ENCODE measurements around the gene NUP210.

The NUP210 gene

DNA sequence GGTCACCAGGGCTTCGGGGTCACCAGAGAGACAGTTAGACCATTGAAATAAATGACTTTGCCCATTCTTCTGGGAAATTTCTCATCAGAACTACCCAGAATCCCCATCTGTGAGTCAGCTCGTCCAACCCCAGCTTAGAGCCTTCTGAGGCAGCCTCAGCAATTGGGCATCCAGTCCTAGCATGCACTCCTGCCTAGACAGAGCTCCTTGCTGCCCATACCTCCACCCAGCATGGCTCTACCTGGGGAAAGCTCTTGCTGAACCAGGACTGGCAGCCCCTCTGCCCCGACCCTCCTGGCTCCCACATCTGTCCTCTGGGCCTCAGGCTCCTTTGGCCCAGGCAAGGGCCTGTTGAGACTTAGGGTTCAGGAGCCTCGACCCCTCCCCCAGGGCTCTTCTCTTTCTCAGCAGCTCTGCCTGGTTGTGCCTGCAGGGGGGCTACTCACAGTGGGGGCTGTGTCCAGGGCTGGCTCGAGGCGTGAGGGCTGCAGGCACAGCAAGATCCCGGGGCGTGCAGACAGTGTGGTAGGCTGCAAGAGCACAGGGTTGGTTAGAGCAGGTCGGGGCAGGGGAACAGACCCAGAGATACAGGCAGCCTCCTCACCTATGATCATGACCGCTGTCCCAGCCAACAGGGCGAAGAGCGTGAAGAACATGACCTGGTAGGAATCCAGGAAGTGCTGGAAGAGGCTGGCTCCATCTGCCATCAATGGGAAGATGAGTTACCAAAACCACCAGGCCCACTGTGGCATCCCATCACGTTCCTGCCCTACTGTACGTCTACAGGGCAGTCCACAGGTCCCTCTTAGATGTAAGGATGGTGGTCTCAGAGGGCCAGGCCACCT, 101.3 kb downstream of the NUP210 start:
- DNase-seq: no peak

DNA sequence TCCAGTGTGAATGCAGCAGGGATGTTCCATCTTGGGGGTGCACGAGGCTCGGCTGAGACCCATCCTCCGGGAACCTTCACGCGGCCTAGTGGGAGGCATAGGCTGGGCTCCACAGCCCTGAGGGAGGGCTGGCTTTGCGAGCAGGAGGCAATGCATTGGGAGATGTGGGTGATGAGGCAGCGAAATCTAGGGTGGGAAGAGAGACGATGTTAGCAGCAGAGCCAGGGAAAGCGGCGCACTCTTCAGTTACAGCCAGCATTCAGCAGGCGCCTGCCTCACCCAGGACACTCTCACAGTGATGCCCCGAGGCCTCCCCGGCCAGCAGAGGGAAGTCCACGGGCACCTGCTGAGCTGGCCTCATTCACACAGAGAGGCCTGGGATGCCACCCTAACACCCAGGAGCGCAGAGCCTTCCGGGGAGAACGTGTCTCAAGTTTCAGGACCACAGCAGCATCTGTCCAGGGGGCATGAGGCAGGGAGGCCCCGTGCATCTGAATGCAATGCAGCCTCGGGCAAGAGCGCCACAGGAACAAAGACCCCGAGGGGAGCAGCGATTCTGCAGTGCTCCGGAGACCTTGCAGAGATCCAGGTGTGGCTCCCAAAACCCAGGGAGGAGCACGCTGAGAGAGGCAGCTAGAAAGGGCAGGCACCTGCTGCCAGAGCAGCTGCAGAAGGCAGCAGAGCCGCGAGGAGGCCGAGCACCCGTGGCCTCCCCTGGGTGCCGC, 102.4 kb downstream of the NUP210 start:
- DNase-seq: no peak

DNA sequence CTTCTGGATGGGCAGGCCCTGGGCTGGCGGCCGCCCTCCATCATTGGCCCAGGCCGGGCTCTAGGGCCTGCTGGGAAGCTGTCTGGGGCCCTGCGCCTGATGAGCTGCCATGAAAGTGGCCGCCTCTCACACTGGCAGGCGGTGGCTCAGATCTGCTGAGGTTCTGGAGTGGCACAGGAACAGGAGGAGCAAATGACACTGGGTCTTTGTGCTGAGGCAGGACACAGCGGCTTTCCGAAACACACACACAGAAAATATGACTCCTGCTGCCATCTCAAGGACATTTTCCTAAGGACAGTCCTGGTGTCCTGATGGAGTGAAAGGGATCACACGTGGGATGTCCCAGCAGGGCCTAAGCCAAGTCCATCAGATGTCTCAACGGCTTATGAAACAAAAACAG, 103.5 kb downstream of the NUP210 start:
- no peak for DNase-seq

DNA sequence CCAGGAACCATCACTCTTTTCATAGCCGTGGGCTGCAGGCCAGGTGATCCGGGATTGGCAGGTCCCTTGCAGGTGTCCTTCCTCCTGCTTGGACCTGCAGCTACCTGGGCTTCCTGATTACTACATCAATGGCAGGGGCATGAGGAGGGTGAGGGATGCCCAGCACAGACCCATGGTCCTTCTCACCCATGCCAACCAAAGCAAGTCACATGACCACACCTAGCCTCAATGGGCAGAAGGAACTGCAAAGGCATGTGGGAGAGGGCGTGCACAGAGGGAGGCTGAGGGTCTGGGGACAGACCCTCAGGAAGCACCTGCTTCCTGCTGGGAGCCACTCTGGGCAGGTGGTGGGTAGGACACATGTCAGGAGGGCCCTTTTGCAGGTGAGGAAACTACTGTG, 105.2 kb downstream of the NUP210 start:
- no peak for DNase-seq

DNA sequence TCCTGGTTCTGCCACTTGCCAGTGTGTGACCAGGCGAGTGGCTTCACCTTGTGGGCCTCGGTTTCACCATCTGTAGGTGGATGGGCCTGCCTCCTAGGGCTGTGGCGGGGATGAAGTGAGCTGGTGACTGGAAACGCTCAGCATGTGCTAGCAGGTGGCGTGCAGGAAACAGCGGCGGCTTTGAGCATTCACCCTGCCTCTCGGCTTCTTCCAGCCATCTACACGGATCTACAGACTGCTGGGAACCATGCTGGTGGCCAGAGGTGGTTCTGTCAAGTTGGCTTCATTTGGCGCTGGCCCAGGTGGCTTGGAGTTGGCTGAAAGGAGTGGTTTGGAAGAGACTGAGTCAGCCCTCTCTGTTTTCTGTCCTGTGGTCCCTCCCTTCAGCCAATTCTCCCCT, 106.3 kb downstream of the NUP210 start:
- no peak for DNase-seq

DNA sequence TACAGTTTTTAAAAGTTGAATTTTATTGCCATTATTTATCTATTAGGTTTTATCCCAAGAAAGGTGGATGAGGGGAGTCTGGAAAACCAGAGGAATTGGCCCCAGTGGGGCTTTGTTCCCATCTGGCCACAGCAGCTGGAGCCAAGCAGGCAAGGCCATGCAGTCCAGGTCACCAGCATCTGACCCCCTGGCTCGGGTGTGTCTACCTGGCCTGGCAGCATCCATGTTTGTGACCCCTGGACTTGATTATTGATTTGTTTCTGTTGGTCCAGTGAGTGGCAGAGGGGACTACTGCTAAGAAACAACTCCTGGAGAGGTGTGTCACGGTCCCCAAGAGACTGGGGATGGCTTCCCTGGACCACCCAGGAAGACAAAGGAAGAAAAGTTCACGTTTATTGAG, 111.1 kb downstream of the NUP210 start:
- no peak for DNase-seq

DNA sequence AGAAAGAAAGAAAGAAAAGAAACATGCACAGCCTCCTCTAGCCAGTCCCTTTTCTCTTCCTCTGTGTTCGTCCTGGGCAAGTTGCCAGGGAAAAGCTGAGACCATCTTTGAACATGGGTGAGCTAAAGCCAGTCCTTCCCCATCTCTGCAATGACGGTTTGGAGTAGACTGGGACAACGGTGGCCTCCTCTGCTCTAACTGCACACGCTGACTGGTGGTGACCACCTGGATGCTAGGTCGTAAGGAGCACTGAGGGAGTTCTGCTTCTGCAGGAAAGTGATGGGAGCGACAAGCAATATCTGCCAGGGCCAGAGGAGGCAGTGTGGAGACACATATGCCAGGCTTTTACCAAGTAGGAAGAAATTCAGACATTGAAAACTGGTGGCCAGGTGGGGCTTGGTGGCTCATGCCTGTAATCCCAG, 111.7 kb downstream of the NUP210 start:
- DNase-seq: no peak

DNA sequence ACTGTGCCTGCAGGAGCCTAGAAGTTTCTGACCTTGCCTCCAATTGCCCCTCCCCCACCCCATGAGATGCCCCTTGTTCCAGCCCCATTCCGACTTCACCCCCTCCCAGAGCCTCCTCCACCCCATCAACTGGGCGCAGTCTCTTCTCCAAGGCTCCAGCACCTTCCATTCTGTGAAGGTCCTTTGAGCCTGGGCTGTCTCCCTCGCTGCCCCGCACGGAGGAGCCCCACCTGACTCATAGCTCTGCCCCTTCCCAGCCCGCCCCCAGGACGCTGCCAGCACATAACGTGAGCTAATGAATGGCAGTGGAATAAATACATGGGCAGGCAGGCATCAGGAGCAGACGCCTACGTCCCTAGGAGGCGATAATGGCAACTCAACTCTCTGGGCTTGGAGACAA, 113.1 kb downstream of the NUP210 start:
- no peak for DNase-seq

DNA sequence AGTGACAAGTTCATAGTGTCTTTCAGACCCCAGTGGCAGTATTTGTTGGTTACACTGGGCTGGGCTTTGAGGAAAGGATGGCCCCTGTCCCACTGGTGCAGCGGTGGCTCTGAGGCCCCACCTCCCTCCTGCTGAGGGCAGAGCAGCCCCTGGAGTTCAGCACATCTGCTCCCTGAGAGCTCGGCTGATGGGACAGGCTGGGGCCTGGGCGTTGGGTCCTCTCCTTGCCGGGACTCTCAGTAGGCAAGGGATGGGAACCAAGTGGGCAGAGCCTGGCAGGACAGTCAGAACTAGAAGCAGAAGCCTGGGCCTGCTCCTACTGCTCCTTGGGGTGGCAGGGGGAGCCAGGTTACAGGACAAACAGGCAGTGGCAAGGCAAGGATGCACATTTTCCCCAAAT, 114.5 kb downstream of the NUP210 start:
- no peak for DNase-seq

DNA sequence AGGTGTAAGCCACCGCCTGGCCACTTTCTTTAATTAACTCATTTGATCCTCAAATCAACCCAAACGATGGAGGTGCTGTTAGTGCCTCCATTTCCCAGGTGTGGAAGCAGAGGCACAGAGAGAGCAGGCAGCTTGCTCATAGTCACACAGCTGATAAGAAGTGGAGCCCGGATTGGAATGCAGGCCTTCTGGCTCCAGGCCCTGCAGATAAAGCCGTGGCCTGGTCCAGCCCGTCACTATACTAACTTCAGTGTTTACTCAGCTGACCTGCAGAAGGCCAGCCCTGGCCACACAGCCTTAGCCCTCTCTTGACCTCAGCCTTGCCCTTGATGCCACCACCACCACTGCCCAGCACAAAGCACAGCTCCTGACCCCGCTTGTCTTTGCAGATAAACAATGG, 116.7 kb downstream of the NUP210 start:
- DNase-seq: no peak

DNA sequence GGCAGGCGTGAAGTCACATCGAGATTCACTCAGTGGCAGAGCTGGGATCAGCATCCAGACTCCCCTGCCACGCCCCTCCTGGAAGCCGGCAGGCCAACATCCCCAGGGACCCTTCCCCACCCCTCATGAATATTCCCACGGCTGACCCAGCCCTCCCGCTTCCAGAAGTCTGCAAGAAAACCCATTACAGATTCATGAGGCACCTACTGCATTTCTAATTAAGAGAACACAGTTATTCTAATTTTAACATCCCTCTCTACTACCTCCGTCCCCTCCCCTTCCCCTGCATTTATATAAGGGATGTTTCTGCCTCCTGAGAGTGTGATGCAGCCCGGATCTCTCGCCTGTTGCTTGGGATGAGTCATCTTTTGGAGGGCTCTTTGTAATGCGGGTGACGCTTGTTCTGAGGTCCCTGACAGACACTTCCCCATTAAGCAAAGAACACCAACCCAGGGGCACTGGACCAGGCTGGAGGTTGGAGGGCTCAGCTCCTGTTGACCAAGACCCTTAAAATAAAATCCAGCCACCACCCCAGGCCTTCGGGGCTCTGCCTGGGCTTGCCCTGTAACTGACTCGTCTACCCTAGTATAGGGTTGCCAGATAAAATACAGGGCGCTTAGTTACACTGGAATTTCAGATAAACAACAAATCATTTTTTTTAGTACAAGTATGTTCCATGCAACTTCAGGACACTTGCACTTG, 118.7 kb downstream of the NUP210 start:
- no peak for DNase-seq

DNA sequence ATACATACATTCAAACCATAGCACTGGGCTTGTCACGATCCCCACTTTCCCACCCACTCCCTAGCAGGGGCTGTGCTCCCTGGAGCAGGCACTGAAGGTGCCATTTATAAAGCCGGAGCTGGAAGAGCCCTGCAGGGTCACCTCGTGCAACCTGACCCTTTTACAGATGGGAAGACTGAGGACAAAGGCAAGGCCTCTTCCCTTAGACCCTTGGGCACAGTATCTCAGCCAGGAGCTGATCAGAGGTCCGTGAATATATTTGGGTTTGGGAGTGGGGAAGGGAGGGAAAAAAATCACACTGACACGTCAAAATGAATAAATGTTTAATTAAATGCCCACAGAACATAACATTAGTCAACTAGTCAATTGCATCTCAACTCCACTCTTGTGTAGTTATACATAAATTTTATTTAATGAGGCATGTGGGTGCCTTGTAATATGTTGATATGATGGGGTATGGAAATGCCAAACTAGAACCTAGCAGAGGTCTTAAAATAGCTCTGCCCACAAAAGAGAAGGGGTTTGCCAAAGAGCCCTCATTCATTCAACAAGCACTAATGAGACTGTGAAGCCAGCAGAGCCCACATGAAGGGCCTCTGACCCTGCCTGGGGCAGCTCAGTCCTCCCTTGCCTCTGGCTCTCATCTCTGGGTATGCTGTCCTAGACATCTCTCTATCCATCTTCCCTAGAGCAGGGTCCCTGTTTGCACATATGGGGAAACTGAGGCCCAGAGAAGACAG, 119.4 kb downstream of the NUP210 start:
- no peak for DNase-seq

DNA sequence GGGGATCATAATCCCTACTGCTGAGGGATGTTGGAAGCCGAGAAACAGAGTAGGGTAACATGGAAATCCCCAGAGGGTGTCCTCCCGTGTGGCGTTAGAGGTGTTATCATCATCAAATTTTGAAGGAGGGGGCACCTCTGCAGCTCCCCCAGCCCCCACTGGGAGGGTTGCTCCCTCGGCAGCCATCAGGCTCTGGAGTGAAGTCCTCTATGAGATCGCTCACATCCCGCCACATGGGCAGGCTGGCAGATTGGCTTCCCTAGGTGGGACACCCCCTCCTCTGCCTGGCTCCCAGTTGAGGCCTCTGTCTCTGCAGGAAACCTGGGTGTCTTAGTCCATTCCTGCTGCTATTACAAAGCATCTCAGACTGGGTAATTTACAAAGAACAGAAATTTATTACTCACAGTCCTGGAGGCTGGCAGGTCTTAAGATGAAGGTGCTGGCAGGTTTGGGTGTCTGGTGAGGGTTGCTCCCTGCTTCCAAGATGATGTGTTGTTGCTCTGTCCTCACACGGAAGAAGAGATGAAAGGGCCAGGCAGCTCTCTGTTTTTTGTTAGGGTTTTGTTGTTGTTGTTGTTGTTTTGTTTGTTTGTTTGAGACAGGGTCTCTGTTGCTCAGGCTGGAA, 120.5 kb downstream of the NUP210 start:
- no peak for DNase-seq

DNA sequence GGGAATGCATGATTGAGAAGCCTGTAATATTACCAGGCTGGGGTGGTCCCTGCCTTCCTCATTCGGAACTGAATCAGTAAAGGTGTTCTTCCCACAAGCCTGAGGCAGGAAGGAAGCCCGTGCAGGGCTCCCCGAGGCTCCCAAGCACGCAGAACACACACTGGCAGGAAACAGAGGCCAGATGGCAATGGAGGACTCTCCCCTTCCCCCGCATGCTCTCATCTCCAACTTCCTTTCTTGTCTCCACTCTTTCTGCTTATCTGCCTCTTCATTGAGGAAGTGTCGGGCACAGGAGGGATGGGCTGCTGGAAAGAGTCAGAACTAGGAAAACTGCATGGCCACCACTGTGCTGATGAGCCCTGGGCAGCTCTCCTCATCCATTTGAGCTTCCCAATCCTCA, 123.5 kb downstream of the NUP210 start:
- DNase-seq: no peak

DNA sequence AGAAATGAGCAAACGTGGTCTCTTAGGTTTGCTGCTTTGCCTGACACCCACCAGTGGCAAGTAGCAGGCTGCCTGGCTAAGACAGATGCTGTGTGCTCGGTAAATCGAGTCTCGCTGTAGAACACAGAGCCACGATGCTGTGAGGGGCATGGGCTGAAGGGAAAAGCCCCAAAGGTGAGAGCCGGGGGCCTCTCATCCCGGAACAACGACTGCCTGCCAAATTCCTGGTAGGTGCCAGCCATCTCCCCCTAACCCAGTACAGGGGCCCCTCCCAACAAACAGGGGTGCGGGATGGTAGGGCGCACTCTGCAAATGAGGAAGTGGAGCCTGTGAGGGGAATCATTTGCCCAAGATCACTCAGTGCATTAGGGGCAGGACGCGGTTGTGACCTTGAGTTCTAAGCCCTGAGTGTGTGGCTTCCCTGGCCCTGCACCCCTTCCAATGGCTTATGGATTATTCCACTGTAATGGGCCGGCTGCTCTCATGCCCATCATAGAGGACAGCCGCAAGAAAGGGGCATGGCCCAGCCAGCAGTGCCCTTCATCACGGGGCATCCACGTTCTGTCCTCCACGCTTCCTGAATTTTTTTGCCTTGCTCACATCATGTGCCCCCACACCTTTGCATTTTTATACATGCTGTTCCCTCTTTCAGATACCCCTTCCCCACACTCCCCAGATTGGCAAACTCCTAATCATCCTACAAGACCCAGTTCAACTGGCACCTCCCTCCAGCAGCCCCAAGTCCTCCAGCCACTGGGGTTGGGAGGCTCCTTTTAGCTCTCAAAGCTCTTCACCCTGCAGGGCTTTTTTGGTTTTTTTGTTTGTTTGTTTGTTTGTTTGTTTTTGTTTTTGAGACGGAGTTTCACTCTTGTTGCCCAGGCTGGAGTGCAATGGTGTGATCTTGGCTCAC, 125.4 kb downstream of the NUP210 start:
- no peak for DNase-seq

DNA sequence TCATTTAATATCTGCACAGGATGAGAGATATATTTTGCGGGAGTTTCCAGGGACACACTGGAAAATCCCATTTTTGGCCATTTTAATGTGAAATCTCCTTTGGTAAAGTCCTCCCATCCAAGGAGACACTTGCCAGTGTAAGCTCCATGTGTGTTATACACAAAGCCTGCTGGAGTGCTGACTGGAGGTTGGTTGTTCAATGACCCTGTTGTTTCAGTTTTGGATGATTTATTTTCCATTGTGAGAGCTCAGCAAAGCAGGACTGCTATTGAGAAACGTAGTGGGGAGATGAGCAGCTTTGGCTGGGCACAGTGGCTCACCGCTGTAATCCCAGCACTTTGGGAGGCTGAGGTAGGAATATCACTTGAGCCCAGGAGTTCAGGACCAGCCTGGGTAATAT, 127.7 kb downstream of the NUP210 start:
- no peak for DNase-seq

DNA sequence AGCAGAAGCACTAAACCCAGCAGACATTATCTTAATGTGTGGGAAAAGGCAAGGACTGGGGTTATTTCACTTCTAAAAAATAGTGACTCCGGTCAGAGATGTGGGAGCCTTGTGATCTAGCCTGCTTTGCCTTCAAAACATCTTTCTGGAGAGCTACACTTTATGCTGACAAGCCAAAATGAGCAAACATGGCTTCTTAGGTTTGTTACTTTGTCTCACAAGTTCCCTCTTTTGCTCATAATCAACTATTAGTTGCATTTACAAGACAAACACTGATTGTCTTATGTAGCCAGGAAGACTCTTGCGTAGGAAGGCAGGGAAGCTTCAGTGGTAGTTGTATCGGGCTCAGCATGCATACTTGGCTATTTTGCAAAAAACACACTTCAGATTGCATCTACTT, 129.2 kb downstream of the NUP210 start:
- no peak for DNase-seq

DNA sequence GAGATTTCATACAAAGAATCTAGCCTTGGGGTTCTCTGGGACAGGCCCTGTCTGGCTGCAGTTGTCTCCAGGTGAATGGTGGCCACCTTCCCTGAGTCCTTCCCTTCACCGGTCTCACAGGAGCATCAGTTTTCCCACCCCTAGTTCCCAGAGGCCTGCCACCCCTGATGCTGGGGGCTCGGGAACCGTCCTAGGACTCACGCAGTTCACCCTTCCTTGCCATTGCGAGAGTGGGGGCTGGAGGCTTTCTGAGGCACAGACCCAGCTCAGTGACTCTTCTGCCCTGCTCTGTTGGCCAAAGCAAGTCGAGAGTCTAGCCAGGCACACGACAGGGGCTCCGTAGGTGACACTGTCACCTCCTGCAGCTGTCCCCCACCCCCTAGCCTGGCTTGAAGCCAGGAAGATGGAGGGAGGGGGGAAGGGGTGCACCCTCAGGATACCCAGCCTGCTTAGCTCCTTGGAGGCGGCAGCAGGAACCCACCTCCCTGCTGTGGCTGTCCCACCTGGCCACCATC, 130.3 kb downstream of the NUP210 start:
- DNase-seq: no peak

DNA sequence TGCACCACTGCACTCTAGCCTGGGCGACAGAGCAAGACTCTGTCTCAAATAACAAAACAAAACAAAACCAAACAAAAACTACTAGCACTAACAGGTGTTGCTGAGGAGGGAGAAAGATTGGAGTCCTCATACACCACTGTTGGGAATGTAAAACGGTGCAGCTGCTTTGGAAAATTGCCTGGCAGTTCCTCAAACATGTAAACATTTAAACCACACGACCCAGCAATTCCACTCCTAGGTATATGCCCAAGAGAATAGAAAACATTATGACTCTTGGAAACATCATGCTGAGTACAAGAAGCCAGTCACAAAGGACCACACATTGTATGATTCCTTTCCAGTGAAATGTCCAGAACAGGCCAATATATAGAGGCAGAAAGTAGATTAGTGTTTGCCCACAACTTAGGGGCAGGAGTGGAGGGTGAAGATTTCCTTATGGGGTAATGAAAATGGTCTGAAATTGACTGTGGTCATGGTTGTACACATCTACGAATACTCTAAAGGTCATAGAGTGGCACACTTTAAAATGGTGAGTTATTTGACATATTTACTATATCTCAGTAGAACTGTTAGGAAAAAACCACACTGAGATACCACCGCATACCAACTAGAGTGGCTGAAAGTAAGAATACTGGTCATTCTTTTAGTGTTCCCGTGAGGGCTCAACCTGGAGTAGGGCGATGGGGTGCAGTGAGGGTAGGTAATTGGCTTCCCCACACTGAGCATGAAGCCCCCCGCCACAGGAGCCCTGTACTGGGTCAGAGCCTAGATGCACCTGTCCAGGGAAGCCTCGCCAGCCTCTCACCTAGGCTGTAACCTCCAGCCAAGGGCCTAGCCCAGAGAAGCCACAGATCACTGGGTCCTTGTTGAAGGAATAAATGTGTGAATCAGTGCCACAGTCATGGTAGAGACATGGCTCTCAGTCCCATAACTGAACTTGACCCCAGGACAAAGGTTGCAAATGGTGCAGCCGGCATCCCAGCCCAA, 131.1 kb downstream of the NUP210 start:
- no peak for DNase-seq

DNA sequence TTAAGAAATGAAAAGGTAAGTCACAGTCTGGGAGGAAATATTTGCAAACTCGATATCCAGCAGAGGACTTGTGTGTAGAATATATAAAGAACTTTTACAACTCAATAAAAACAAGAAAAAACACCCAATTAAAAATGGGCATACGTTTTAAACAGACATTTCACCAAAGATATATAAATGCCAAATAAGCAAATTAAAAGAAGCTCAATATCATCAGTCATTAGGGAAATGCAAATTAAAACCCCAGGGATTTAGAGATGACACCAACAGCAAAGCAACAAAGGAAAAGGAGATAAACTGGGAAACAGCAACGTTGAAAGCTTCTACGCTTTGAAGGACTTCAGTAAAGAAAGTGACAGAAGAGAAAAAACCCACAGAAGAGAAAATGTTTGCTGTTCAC, 132.3 kb downstream of the NUP210 start:
- no peak for DNase-seq
